Activated CD4-positive, alpha-beta memory T cell treated with anti-CD3 and anti-CD28 coated beads, Interleukin-2, amount 10 ng/mL, durations not matched to agents 7 days and 5 days (primary cell): ENCODE measurements around the gene GPATCH8. TPM values are rescaled to one million over a fixed set of nuclear protein-coding genes. Genes with fewer than 3 reads are reported as not detected.
A peak's percentile ranks its signal among the peaks of the same experiment; 100 is the strongest.

Experiments
- CTCF ChIA-PET: fragments of 350-600 bp; sonication (Branson Sonifier 250); formaldehyde crosslinking; loops from one replicate; lab custom pipeline; 2021; ENCODE audit warnings: antibody characterized with exemption, inconsistent platforms; lab: Charles Lee
- POLR2A ChIA-PET: fragments of 350-600 bp; sonication (Branson Sonifier 250); formaldehyde crosslinking; loops from one replicate; lab custom pipeline; 2021; ENCODE audit warnings: antibody characterized with exemption; lab: Charles Lee
- DNase-seq: peaks from one replicate; pipeline ENCODE4 v3.0.0-alpha.2; 2020
- H3K27ac Mint-ChIP-seq: one replicate; pipeline ENCODE4 v1.8.0; 2021; ENCODE audit warnings: mild to moderate bottlenecking, mixed read lengths
- H3K27me3 Mint-ChIP-seq: one replicate; pipeline ENCODE4 v1.8.0; 2021; ENCODE audit warnings: mixed read lengths
- H3K36me3 Mint-ChIP-seq: one replicate; pipeline ENCODE4 v1.8.0; 2021; ENCODE audit warnings: low read depth, mixed read lengths
- H3K4me1 Mint-ChIP-seq: one replicate; pipeline ENCODE4 v1.8.0; 2021; ENCODE audit warnings: mixed read lengths
- H3K4me3 Mint-ChIP-seq: one replicate; pipeline ENCODE4 v1.8.0; 2021; ENCODE audit warnings: mild to moderate bottlenecking, mixed read lengths
- H3K9me3 Mint-ChIP-seq: one replicate; pipeline ENCODE4 v1.8.0; 2021; ENCODE audit warnings: mixed read lengths
- total RNA-seq, 2 experiments: library from RNA; stranded (reverse); gene quantifications; one replicate each; pipeline ENCODE4 v1.2.3, GENCODE V29; 2021

GPATCH8 gene
- total RNA-seq, 2 experiments from 2014 or later = 38.7 to 43.0 TPM

DNA sequence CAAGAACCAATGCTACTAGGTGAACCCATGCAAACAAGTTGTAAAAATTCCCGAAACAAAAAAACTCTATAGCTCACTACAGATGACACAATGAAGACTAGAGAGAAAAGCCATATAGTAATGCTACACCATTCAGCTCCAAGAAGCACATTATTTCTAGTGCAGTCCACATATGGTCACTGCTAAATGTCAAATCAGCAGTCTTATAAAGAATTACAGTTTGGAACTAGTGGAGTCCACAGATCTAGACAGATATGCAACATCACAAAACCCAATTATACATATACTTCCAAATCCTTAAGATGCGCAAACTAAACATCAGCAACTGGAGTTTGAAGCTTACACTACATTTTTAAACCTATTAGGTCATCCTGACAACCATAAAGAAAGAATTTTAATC is 33.5 kb downstream of the GPATCH8 start:
- ChIA-PET CTCF (no interaction called here), POLR2A (no interaction called here)
- no peak overlapping the region for H3K4me3 Mint-ChIP-seq
- DNase-seq = no peak
- H3K27ac Mint-ChIP-seq = no peak overlapping the region
- H3K4me1 Mint-ChIP-seq = peaks cover 10% of the 10 kb centered on the region
- peaks cover 12% of the 10 kb centered on the region for H3K36me3 Mint-ChIP-seq
- no peaks in the 10 kb centered on the region for H3K27me3 Mint-ChIP-seq
- no peaks in the 10 kb centered on the region for H3K9me3 Mint-ChIP-seq

- ChIA-PET CTCF (no interaction called here), POLR2A (no interaction called here)
- Mint-ChIP-seq H3K27ac (no peak overlapping the region), H3K4me1 (peaks cover 18% of the 10 kb centered on the region), H3K4me3 (no peak overlapping the region), H3K9me3 (no peaks in the 10 kb centered on the region), H3K27me3 (no peaks in the 10 kb centered on the region), H3K36me3 (peaks cover 21% of the 10 kb centered on the region)
- DNase-seq = no peak
Measured at GRCh38 chr17:44467108-44467507, 36.1 kb downstream of the GPATCH8 start.

DNA sequence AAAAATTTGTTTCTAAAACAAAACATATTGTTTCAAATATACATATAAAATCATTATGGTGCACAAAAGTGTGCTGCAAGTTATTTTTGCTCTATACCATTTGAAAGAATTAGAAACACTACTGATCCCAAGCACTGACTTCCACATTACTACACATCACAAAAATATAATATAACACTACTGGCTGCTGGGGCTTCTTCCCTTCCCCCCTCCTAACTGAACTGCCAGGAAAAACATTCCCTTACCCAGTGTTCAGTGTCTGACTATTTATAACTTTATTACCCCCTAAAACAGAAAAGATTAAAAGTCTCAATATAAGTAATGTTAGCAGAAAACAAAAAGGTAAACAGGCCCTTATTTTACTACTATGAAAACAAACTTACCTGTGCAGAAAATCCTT is 36.9 kb downstream of the GPATCH8 start:
- no peaks in the 10 kb centered on the region for H3K9me3 Mint-ChIP-seq
- H3K27ac Mint-ChIP-seq = no peak overlapping the region
- no peak overlapping the region for H3K4me3 Mint-ChIP-seq
- H3K36me3 Mint-ChIP-seq = peaks cover 22% of the 10 kb centered on the region
- CTCF ChIA-PET = no interaction called here
- H3K27me3 Mint-ChIP-seq = no peaks in the 10 kb centered on the region
- peaks cover 18% of the 10 kb centered on the region for H3K4me1 Mint-ChIP-seq
- POLR2A ChIA-PET = no interaction called here
- DNase-seq = no peak

- no peak overlapping the region for H3K4me3 Mint-ChIP-seq
- no peak for DNase-seq
- H3K36me3 Mint-ChIP-seq = peaks cover 20% of the 10 kb centered on the region
- H3K4me1 Mint-ChIP-seq = peaks cover 18% of the 10 kb centered on the region
- no peak overlapping the region for H3K27ac Mint-ChIP-seq
- no peaks in the 10 kb centered on the region for H3K9me3 Mint-ChIP-seq
- ChIA-PET CTCF (no interaction called here), POLR2A (no interaction called here)
- H3K27me3 Mint-ChIP-seq = no peaks in the 10 kb centered on the region
Measured at GRCh38 chr17:44465897-44466296, 37.3 kb downstream of the GPATCH8 start.

DNA sequence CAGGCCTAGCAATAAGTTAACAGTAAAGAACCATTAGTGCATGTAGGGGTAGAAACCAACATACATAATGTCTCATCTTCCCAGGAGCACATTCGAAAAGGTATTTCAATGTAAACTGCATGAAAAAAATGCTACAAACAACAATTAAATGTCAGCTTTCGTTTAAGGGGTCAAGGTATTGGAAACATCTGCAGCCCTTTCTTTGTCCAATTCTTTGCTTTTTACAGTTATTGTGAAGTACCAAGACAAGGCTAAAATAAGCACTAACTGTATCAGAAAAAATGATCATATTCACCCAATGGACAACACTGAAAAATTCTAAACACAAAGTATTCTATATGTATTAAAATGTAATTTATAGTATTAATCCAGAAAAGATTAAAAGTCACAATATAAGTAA is 37.9 kb downstream of the GPATCH8 start:
- CTCF ChIA-PET = no interaction called here
- POLR2A ChIA-PET = no interaction called here

GRCh38 chr17:44464037-44464436 is 39.2 kb downstream of the GPATCH8 start:
- Mint-ChIP-seq H3K4me1 (peaks cover 18% of the 10 kb centered on the region), H3K4me3 (no peak overlapping the region), H3K36me3 (peaks cover 26% of the 10 kb centered on the region), H3K27me3 (no peaks in the 10 kb centered on the region), H3K27ac (peak overlapping the region; percentile 10), H3K9me3 (no peaks in the 10 kb centered on the region)
- ChIA-PET CTCF (no interaction called here), POLR2A (no interaction called here)
- DNase-seq = no peak

More for the DNA sequence above, 37.9 kb downstream of the GPATCH8 start:
- no peaks in the 10 kb centered on the region for H3K9me3 Mint-ChIP-seq
- no peaks in the 10 kb centered on the region for H3K27me3 Mint-ChIP-seq
- H3K4me3 Mint-ChIP-seq = no peak overlapping the region
- no peak overlapping the region for H3K27ac Mint-ChIP-seq
- no peak for DNase-seq
- peaks cover 18% of the 10 kb centered on the region for H3K4me1 Mint-ChIP-seq
- H3K36me3 Mint-ChIP-seq = peaks cover 26% of the 10 kb centered on the region

GRCh38 chr17:44451832-44452231 is 51.4 kb downstream of the GPATCH8 start:
- no peak overlapping the region for H3K4me3 Mint-ChIP-seq
- DNase-seq = no peak
- H3K27me3 Mint-ChIP-seq = no peaks in the 10 kb centered on the region
- H3K4me1 Mint-ChIP-seq = peaks cover 4% of the 10 kb centered on the region
- ChIA-PET POLR2A (no interaction called here), CTCF (no interaction called here)
- H3K9me3 Mint-ChIP-seq = no peaks in the 10 kb centered on the region
- H3K27ac Mint-ChIP-seq = no peak overlapping the region
- peaks cover 3% of the 10 kb centered on the region for H3K36me3 Mint-ChIP-seq

DNA sequence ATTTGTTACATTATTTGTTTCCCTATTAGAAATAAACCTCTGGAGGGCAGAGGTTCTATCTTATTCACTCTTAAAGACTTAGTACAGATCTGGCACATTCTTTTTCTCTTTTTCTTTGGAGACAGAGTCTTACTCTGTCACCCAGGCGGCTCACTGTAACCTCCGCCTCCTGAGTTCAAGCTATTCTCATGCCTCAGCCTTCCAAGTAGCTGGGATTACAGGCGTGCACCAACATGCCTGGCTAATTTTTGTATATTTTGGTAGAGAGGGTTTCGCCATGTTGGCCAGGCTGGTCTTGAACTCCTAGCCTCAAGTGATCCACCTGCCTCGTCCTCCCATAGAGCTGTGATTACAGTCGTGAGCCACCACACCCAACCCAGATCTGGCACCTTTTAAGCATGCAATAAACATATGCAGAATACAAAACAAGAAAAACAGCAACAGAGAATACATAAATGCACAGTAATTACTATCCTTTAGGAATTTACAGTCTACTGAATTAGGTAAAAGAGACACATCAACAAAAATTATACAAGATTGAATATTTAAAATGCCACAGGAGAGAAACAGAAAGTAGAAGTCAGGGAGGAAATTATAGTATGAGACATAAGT is 52.1 kb downstream of the GPATCH8 start:
- Mint-ChIP-seq H3K36me3 (peaks cover 3% of the 10 kb centered on the region), H3K4me3 (no peak overlapping the region), H3K4me1 (peaks cover 4% of the 10 kb centered on the region), H3K27ac (no peak overlapping the region), H3K27me3 (no peaks in the 10 kb centered on the region), H3K9me3 (no peaks in the 10 kb centered on the region)
- CTCF ChIA-PET = no interaction called here
- no peak for DNase-seq
- POLR2A ChIA-PET = no interaction called here

DNA sequence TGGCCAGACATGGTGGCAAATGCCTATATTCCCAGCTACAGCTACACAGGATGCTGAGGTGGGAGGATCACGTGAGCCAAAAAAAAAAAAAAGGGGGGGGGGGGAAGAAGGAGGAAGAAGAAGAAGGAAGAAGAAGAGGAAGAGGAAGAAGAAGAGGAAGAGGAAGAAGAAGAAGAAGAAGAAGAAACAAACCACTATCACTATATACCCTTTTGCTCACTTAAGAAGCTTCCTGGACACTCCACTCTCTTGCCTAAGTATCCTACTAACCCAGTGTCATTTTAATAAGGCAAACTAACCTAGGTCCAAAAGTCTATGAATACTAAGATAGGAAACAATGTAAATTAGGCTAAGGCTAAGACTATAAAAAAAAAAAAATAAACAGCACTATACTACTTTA is 54.8 kb downstream of the GPATCH8 start:
- Mint-ChIP-seq H3K36me3 (peaks cover 3% of the 10 kb centered on the region), H3K4me1 (peaks cover 5% of the 10 kb centered on the region), H3K4me3 (no peak overlapping the region), H3K27ac (no peak overlapping the region), H3K27me3 (no peaks in the 10 kb centered on the region), H3K9me3 (no peaks in the 10 kb centered on the region)
- POLR2A ChIA-PET = no interaction called here
- no peak for DNase-seq
- CTCF ChIA-PET = no interaction called here

DNA sequence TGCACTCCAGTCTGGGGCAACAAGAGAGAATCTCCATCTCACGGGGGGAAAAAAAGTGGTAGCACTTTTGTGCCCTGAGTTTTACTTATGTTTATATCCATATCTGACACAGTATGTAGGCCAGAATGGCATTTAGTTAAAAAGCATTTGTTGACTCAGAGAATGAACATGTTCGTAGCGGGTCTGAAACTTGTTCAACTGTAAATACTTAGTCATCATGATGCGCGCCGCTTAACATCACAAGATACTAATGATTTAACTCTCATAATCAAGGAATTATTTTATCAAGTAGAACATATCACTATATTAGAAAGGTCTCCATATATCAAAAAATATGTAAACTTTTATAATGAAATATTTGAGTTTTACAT is 58.5 kb downstream of the GPATCH8 start:
- no peaks in the 10 kb centered on the region for H3K9me3 Mint-ChIP-seq
- no peak overlapping the region for H3K27ac Mint-ChIP-seq
- ChIA-PET CTCF (interaction anchor here (1.9 kb wide), 2 partner anchors 10 kb away, joined by 5 to 8 read pairs; no protein-coding TSS in a partner anchor), POLR2A (no interaction called here)
- DNase-seq = no peak
- H3K4me3 Mint-ChIP-seq = no peak overlapping the region
- no peaks in the 10 kb centered on the region for H3K36me3 Mint-ChIP-seq
- H3K4me1 Mint-ChIP-seq = peaks cover 5% of the 10 kb centered on the region
- H3K27me3 Mint-ChIP-seq = no peaks in the 10 kb centered on the region

GRCh38 chr17:44442806-44443205 is 60.4 kb downstream of the GPATCH8 start:
- H3K4me3 Mint-ChIP-seq = no peak overlapping the region

GRCh38 chr17:44439168-44439567 is 64.0 kb downstream of the GPATCH8 start:
- ChIA-PET CTCF (interaction anchor here (1.0 kb wide), 1 partner anchor 16 kb away, joined by 3 read pairs; no protein-coding TSS in a partner anchor), POLR2A (interaction anchor here (0.9 kb wide), 1 partner anchor 64 kb away, joined by 3 read pairs; the partner anchor contains the start of gene GPATCH8)
- peaks cover 19% of the 10 kb centered on the region for H3K36me3 Mint-ChIP-seq

More at GRCh38 chr17:44442806-44443205, 60.4 kb downstream of the GPATCH8 start:
- no peaks in the 10 kb centered on the region for H3K27me3 Mint-ChIP-seq
- H3K9me3 Mint-ChIP-seq = no peaks in the 10 kb centered on the region
- peaks cover 18% of the 10 kb centered on the region for H3K4me1 Mint-ChIP-seq
- no peak for DNase-seq
- H3K36me3 Mint-ChIP-seq = peaks cover 7% of the 10 kb centered on the region
- no peak overlapping the region for H3K27ac Mint-ChIP-seq
- CTCF ChIA-PET = interaction anchor here (1.9 kb wide), 1 partner anchor 12 kb away, joined by 5 read pairs; no protein-coding TSS in a partner anchor
- POLR2A ChIA-PET = interaction anchor here (1.6 kb wide), 1 partner anchor 61 kb away, joined by 4 read pairs; no protein-coding TSS in a partner anchor

DNA sequence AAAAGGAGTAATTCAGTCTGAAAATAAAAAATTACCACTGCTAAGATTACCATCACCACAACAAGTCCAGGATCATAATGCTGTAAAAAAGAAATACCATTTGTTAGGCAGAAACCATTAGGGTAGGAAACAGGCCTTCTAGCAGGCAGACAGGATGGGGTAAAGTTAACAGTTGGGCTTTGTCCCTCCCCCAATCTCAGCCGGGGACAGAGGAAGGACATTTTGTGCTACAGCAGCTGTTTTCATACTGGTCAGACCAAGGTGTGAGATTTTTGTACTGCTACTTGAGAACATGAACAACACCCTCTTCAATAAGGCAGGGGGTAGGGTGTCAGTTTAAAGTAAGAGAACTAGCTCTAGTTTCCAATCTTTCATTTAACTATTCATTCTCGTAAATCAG is 64.6 kb downstream of the GPATCH8 start:
- Mint-ChIP-seq H3K27ac (peak overlapping the region; percentile 32), H3K36me3 (peaks cover 22% of the 10 kb centered on the region), H3K9me3 (no peaks in the 10 kb centered on the region), H3K4me1 (peaks cover 17% of the 10 kb centered on the region), H3K27me3 (no peaks in the 10 kb centered on the region), H3K4me3 (no peak overlapping the region)
- ChIA-PET CTCF (interaction anchor here (1.0 kb wide), 1 partner anchor 16 kb away, joined by 3 read pairs; no protein-coding TSS in a partner anchor), POLR2A (interaction anchor here (0.9 kb wide), 1 partner anchor 65 kb away, joined by 3 read pairs; the partner anchor contains the start of gene GPATCH8)
- peak; percentile 33 for DNase-seq

More at GRCh38 chr17:44439168-44439567, 64.0 kb downstream of the GPATCH8 start:
- H3K4me3 Mint-ChIP-seq = no peak overlapping the region
- no peak for DNase-seq
- peaks cover 17% of the 10 kb centered on the region for H3K4me1 Mint-ChIP-seq
- H3K27ac Mint-ChIP-seq = peak overlapping the region; percentile 32
- H3K27me3 Mint-ChIP-seq = no peaks in the 10 kb centered on the region
- no peaks in the 10 kb centered on the region for H3K9me3 Mint-ChIP-seq

GRCh38 chr17:44436336-44436735 is 66.9 kb downstream of the GPATCH8 start:
- POLR2A ChIA-PET = no interaction called here
- CTCF ChIA-PET = interaction anchor here (1.4 kb wide), 1 partner anchor 10 kb away, joined by 3 read pairs; no protein-coding TSS in a partner anchor
- Mint-ChIP-seq H3K27ac (no peak overlapping the region), H3K4me3 (no peak overlapping the region), H3K4me1 (peaks cover 17% of the 10 kb centered on the region), H3K9me3 (no peaks in the 10 kb centered on the region), H3K36me3 (peaks cover 37% of the 10 kb centered on the region), H3K27me3 (no peaks in the 10 kb centered on the region)
- DNase-seq = no peak
